Measurements from ENCODE around the gene PDGFD.
A peak's percentile ranks its signal among the peaks of the same experiment; 100 is the strongest.

The PDGFD gene

GRCh38 chr11:103903621-103904323 is 260.2 kb downstream of the PDGFD start:
- Histone ChIP-seq H3K4me3 (no peak overlapping the region), H3K27ac (no peak overlapping the region)

DNA sequence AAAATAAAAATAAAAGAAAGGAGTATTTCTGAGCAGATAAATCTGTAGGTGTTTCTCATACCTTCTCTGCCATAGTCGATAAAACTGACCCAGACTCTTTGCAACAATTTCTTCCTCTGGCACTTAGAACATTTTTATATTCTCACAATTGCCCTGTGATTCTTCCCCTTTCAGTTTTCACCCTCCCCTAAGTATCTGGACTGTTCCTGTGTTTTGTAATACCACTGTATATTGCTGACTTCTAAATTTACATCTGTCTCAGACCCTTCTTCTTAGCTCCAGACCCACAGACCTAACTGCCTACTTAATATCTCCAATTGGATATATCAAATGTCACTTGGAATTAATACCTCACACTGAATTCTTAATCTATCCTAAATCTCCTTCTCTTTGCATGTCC is 261.0 kb downstream of the PDGFD start:
- Histone ChIP-seq H3K27ac (no peak overlapping the region), H3K4me3 (no peak overlapping the region)

DNA sequence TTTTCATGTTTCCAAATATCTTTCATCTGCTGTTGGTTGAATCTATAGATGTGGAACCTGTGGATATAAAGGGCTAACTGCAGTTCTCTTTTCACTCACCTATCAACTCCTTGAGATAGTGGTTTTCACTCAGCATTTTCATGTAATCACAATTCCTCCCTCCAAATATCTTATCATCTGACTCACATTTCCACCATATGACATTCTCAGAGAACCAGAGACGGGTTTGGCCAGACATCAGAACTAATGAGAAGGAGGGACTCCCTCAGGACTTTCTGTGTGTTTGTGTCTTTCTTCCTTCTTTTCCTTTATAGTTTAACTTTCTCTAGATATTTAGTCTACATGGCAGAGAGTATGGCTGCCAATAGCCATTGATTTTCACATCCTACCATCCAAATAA is 262.3 kb downstream of the PDGFD start:
- no peak overlapping the region for H3K4me3 ChIP-seq
- no peak overlapping the region for H3K27ac ChIP-seq

- H3K4me3 ChIP-seq = no peak overlapping the region
- no peak overlapping the region for H3K27ac ChIP-seq
Measured at GRCh38 chr11:103898577-103899336, 265.2 kb downstream of the PDGFD start.

DNA sequence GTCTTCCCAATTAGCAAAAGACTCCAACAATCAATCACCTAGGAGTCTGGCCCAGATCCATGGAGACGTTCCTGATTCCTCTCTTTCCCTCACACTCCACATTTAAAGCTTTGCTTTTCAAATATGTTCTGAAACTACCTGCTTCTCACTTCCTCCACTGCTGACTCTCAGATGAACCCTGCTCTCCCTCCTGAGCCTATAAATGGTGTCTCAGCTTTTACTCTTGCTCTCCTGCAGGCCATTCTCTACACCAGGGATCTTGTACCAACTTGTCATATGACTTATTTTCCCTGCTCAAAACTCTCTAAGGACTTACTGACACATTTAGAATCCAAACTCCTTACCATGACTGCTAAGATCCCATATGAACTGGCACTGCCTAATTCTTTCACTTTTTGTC is 265.9 kb downstream of the PDGFD start:
- Histone ChIP-seq H3K4me3 (no peak overlapping the region), H3K27ac (peak overlapping the region in 2 of 21 experiments; percentile 7 to 10)

DNA sequence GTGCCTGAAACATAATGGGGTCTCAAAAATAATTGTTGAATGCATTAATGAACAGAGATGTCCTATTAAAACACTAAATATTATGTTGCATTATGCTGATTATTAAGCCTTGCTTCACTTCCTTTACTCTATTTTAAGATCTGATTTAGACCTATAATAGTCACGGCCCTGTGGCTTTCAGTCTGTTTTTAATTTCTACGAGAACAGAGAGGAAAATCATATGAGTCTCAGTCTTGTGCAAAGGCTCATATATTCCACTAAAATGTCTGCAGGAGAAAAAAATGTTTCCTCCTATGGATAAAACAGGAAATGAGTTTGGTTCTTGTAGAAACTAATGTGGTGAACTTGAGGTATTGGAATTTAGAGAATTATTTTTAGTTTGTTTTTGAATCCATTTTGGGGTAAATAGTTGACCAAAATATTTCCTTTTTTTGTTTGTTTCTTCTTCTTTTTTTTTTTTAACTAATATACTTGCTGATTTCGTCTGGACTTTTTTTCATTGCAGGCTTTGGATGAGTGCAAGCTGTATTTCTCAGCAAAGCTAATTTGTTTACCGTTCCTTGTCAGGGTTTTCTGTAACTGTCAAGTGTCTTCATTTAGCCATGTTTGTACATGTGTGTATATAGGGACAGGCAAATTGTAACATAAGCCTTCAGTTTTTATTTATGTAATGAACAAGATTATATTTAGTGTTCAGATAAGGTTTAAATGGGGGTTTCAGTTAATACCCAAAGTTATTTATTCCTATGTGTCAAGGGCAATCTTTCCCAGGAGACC is 266.6 kb downstream of the PDGFD start:
- H3K27ac ChIP-seq = peak overlapping the region in 3 of 21 experiments; percentile 10 to 18 (median 16)
- H3K4me3 ChIP-seq = no peak overlapping the region

DNA sequence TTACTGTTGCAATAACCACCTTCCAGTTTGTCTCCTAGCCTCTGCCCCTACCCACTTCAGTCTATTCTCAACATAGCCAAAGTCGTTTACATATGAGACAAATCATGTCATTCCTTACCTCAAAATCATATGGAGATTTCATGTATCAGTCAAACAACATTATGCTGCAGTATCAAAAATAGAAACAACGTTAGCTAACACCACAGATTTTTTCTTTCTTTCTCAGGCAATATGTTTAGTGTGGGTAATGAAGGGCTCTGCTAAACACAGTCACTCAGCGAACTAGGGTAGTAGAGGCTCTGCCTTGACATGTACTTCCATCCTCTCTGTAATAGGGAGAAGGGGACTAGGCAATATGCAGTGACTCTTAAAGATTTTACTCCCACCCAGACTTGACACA is 268.8 kb downstream of the PDGFD start:
- no peak overlapping the region for H3K27ac ChIP-seq
- H3K4me3 ChIP-seq = no peak overlapping the region

DNA sequence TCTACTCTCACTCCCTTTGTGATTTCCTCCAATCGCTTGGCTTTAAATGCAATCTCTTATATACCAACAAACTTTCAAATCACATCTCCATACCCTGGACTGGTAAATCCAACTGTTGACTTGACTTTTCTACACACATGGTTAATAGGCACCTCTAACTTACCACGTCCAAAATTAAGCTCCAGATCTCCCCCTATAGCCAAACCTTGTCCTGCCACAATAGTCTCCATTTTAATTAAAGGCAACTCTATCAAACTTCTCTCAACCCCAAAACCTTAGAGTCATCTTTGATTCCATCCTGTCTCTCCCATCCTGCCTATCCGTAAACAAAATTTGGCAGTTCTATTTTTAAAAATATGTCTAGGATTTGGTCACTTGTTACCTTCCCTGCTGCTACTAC is 269.3 kb downstream of the PDGFD start:
- Histone ChIP-seq H3K27ac (no peak overlapping the region), H3K4me3 (no peak overlapping the region)

- no peak overlapping the region for H3K27ac ChIP-seq
- H3K4me3 ChIP-seq = no peak overlapping the region
Measured at GRCh38 chr11:103894034-103894433, 269.9 kb downstream of the PDGFD start.

DNA sequence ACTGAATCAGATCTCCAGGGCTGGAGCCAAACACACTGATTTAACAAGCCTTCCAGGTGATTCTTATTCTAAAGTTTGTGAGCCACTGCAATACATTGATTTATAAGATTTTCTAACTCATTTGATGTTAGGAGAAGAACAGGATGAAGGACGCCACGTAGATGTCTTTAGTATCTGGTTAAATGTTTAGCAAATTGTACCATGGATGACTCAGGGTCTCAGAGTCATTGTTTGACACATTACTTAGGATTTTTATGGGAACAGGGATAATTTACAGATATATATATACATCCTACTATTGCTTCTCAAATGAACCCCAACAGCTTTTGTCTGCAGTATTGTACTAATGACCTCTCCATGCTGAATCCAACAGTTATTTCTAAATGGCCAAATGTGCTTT is 270.6 kb downstream of the PDGFD start:
- H3K4me3 ChIP-seq = no peak overlapping the region
- no peak overlapping the region for H3K27ac ChIP-seq

- no peak overlapping the region for H3K27ac ChIP-seq
- no peak overlapping the region for H3K4me3 ChIP-seq
Measured at GRCh38 chr11:103892603-103893002, 271.3 kb downstream of the PDGFD start.

DNA sequence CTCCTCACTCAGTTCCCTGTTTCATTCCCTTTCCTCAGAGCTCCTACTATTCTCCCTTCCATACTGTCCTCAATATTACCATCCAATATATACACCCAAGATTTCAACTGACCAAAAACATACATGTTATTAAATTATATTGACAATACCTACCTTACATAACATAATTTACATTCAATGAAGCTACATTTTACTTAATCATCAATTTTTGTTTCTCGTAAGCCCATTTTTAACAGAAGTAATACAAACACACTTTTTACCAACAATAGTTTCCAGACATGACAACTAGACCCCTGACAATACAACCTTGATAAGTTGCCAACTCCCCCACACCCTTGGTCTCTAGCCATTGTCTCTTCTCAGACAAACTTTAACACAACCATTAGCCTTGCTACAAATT is 273.3 kb downstream of the PDGFD start:
- Histone ChIP-seq H3K4me3 (no peak overlapping the region), H3K27ac (no peak overlapping the region)

- H3K4me3 ChIP-seq = no peak overlapping the region
- no peak overlapping the region for H3K27ac ChIP-seq
Measured at GRCh38 chr11:103889679-103890078, 274.3 kb downstream of the PDGFD start.

- Histone ChIP-seq H3K4me3 (no peak overlapping the region), H3K27ac (no peak overlapping the region)
Measured at GRCh38 chr11:103888541-103888951, 275.4 kb downstream of the PDGFD start.

- H3K27ac ChIP-seq = no peak overlapping the region
- H3K4me3 ChIP-seq = no peak overlapping the region
Measured at GRCh38 chr11:103887001-103887658, 276.8 kb downstream of the PDGFD start.

- Histone ChIP-seq H3K4me3 (no peak overlapping the region), H3K27ac (no peak overlapping the region)
Measured at GRCh38 chr11:103883856-103884255, 280.1 kb downstream of the PDGFD start.

DNA sequence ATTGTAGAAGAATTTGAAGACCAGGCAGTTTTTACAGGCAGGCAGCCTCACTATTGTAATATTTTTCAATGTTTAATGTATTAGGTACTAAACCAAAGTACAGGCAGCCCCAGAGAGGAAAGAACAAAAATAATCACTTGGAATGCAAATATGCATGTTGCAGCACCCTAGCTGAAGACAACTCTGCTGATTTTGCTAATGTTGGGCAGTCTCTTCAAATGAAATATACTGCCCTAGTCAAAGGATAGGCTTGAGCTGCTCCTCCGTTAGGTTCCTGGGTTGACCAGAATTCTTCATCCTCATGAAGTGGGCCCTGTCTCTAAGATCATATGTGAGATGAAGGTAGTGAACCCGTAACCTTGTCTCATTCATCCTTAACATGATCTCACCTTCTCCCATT is 280.7 kb downstream of the PDGFD start:
- H3K4me3 ChIP-seq = no peak overlapping the region
- H3K27ac ChIP-seq = no peak overlapping the region

DNA sequence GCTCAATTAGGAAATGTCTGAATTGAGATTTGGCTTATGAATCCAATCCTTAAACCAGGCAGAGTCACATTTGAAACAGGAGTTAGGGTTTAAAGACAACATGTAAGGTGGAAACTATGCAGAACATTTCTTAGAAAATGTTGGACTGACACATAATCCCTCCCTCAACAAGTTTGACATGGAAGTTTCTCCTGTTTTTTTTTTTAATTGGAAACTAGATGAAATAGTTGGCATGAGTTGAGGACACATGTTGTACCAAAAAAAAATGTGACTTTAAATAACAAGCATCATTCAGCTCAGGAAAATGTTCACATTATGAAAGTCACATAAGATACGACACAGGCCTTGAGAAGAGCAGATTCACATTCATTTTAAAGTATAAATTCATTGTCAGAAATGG is 282.4 kb downstream of the PDGFD start:
- Histone ChIP-seq H3K4me3 (no peak overlapping the region), H3K27ac (no peak overlapping the region)

- no peak overlapping the region for H3K4me3 ChIP-seq
- H3K27ac ChIP-seq = no peak overlapping the region
Measured at GRCh38 chr11:103880968-103881367, 283.0 kb downstream of the PDGFD start.

DNA sequence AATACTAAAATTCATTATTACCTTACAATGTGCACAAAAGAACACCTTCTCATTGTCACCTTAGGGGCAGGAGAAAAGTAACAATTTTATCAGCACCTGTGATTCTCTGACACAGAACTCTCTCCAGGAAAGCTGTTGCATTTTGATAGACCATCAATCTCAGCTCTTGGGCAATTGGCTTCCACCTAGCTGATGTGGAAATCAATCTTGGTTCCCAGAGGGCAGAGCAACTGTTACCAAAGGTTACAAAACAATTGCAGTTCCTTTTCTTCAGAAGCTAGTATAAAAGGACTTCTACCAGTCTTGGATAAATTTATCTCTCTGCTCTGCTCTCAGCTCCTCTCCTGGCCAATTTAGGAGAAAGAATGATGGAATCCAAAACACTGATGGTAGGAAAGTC is 285.3 kb downstream of the PDGFD start:
- Histone ChIP-seq H3K4me3 (no peak overlapping the region), H3K27ac (no peak overlapping the region)
